Measurements from ENCODE around the gene GTF2A1.
A peak's percentile ranks its signal among the peaks of the same experiment; 100 is the strongest.

The GTF2A1 gene

GRCh38 chr14:81172881-81173280, 47.9 kb downstream of the GTF2A1 start:
- no peak for DNase-seq

- DNase-seq = peak; percentile 48
These were observed 48.4 kb downstream of the GTF2A1 start for GRCh38 chr14:81172353-81172752.

GRCh38 chr14:81170829-81171195, 49.9 kb downstream of the GTF2A1 start:
- DNase-seq = no peak

- DNase-seq = peak; percentile 87
These were observed 50.5 kb downstream of the GTF2A1 start for GRCh38 chr14:81170104-81170828.

GRCh38 chr14:81169711-81170103, 51.1 kb downstream of the GTF2A1 start:
- DNase-seq = peak; percentile 60

GRCh38 chr14:81169267-81169666, 51.5 kb downstream of the GTF2A1 start:
- no peak for DNase-seq

- DNase-seq = no peak
These were observed 54.6 kb downstream of the GTF2A1 start for GRCh38 chr14:81166121-81166520.

- DNase-seq = no peak
These were observed 55.6 kb downstream of the GTF2A1 start for GRCh38 chr14:81165188-81165587.

- peak; percentile 75 for DNase-seq
These were observed 56.5 kb downstream of the GTF2A1 start for GRCh38 chr14:81164167-81164774.

GRCh38 chr14:81162941-81163340, 57.8 kb downstream of the GTF2A1 start:
- peak; percentile 88 for DNase-seq

GRCh38 chr14:81161749-81162148, 59.0 kb downstream of the GTF2A1 start:
- DNase-seq = no peak

GRCh38 chr14:81161088-81161487, 59.7 kb downstream of the GTF2A1 start:
- no peak for DNase-seq

- DNase-seq = peak; percentile 78
These were observed 63.3 kb downstream of the GTF2A1 start for GRCh38 chr14:81157431-81157830.

- DNase-seq = no peak
These were observed 67.6 kb downstream of the GTF2A1 start for GRCh38 chr14:81153187-81153586.

- no peak for DNase-seq
These were observed 72.1 kb downstream of the GTF2A1 start for GRCh38 chr14:81148635-81149034.

GRCh38 chr14:81147140-81147897, 73.4 kb downstream of the GTF2A1 start:
- no peak for DNase-seq

- no peak for DNase-seq
These were observed 75.7 kb downstream of the GTF2A1 start for GRCh38 chr14:81144824-81145603.

- no peak for DNase-seq
These were observed 77.0 kb downstream of the GTF2A1 start for GRCh38 chr14:81143793-81144192.

GRCh38 chr14:81141426-81141825, 79.3 kb downstream of the GTF2A1 start:
- peak; percentile 47 for DNase-seq

GRCh38 chr14:81138429-81138828, 82.3 kb downstream of the GTF2A1 start:
- DNase-seq = no peak

- peak; percentile 52 for DNase-seq
These were observed 83.4 kb downstream of the GTF2A1 start for GRCh38 chr14:81137316-81137715.

- no peak for DNase-seq
These were observed 87.4 kb downstream of the GTF2A1 start for GRCh38 chr14:81133400-81133799.

- DNase-seq = no peak
These were observed 88.3 kb downstream of the GTF2A1 start for GRCh38 chr14:81132468-81132867.

Measured in inflammatory macrophage treated with lipopolysaccharide for 4 hours (primary cell).